Activated CD4-positive, CD25-positive, alpha-beta regulatory T cell (primary cell): ENCODE measurements around the gene UTRN.

Experiments
- DNase-seq, 4 experiments: peaks; one replicate each; lab custom pipeline; 2025; lab: John Stamatoyannopoulos, UW

Gene UTRN

DNA sequence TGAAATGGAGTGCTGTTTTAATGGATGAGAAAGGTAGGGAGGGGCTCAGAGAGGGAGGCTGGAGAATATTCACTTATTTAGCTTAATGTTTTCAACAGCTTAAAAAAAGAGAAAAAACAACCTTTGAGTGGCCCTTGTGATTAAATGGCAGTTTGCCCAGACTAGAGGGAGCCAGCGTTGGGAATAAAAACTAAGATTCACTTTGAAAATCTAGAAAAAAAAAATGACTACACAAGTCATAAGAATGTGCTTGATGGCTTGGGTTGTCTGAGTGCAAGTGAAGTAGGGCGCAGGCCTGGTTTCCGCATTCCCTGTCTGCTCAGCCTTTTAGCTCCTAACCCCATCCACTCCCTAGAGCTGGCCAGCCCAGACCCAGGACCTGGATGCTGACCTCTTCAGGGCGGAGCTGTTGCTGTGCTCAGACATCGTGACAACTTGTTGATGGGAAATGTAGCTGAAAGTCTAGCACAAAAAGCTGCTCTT lies 28.9 kb downstream of the UTRN start:
- no peak for DNase-seq

GRCh38 chr6:144314562-144314961 lies 29.4 kb downstream of the UTRN start:
- DNase-seq: no peak

- no peak for DNase-seq
Observed at GRCh38 chr6:144315226-144315980, 30.3 kb downstream of the UTRN start.

DNA sequence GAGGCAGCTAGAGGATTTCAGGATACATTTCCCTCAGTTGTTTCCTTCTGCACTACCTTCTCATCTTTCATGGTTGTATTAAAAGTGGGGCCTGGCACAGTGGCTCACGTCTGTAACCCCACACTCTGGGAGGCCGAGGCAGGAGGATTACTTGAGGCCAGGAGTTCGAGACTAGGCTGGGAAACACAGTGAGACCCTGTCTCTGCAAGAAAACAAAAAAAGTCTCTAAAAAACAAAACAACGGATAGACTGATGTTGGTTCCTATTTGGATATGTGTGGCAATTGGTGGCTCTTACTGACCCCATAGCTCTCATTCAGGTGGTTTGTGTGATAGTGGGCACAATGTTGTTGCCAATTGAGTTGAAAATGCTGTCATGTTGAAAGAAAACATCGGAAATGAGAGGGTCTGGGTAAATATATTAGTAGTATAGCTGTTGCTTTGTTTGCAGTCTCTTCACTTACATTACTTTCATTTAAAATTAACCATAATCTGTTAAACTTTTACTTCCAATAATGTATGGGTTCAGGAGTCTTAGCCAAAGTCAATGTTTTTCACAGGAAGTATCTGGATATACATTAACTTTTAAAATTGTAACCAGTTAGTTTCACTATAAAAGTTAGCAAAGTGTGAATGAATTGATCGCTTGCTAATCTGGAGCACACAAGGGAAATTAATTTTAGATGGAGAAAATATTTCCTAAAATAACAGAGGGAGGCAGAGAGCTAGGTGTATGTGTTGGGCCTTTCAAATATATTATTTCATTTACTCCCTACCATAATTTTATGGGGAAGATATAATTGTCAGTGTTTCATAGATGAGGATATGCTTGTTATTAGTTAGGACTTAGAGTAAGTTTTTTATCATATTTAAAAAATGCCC lies 31.1 kb downstream of the UTRN start:
- DNase-seq: no peak

GRCh38 chr6:144316862-144317195 lies 31.7 kb downstream of the UTRN start:
- no peak for DNase-seq

DNA sequence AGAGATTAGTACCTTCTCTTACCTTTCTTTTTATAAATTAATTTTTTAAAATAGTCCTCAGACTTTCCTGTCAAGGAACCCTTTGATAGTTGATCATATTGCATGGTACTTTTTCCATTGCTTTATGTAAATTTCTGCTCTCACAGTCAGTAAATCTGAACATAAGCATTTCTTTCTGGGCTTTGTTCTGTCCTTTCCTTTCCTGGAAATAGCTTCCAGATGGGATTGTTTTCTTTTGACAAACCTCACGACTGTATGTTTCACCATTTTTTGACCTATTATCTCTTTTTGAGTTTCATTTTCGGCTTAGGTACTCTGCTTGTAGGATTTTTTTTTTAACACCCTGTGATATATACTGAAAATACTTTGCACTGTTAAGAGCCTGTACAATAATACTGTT lies 32.6 kb downstream of the UTRN start:
- DNase-seq: no peak

GRCh38 chr6:144319211-144319610 lies 34.1 kb downstream of the UTRN start:
- no peak for DNase-seq

DNA sequence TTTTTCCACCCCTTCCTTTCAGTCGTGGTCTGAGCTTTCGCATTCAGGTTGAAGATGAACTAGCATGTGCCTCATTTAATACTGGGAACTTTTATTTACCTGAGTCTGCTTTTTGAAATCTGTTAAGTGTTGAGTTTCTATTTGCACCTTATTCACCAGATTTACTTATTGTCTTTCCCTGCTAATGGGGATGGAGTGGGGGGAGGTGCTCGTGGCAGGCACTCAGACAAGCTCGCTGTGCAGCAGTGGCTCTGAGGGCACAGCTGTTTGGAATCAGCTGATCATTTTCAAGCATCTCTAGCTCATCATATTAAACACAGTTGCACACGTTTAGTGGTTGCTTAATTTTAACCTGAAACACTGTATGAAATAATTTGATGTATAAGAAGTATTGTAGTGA lies 35.6 kb downstream of the UTRN start:
- no peak for DNase-seq

GRCh38 chr6:144321839-144322591 lies 36.9 kb downstream of the UTRN start:
- no peak for DNase-seq

- DNase-seq: no peak
Observed at GRCh38 chr6:144325232-144325631, 40.1 kb downstream of the UTRN start.

GRCh38 chr6:144326393-144326792 lies 41.3 kb downstream of the UTRN start:
- DNase-seq: no peak

DNA sequence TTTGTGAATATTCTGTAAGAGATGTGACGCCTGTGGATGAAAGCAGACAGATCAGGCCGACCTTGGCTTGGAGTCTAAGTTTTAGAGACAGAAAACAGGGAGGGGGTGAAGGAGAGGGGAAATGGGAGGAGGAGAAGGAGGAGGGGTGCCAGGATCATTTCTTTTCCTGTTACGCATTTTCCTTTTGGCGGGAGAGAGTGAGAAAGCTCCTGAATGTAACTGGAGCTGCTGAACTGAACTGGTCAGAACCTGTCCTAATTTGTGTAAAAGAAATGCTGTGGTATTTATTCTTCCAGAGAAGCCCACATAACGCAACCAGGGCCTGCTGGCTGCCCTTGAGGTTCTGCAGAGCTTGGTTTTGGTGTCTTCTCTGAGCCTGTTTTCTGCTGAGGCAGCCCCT lies 41.9 kb downstream of the UTRN start:
- no peak for DNase-seq

- DNase-seq: no peak
Observed at GRCh38 chr6:144330017-144330987, 45.2 kb downstream of the UTRN start.

DNA sequence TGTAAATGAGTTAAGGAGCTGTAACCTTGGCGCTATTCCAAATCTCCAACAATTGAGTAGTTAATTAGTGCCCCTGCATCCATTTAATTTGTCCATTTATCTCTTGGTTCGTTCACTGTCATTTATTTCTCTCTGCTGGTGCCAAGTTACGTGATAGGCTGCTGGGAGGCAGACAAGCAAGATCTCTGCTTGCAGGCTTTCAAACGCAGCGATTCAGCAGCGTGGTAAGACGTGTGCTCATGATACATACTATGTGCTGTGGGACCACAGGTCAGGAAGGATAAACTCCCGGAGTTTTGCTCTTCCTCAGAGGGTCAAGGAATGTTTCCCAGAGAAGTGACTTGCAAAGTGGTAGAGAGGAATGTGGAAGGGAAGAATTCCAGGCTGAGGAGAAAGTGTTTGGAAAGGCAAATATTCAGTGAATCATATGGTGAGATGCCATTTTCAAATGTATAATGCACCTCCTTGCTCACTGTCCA lies 46.4 kb downstream of the UTRN start:
- DNase-seq: no peak

DNA sequence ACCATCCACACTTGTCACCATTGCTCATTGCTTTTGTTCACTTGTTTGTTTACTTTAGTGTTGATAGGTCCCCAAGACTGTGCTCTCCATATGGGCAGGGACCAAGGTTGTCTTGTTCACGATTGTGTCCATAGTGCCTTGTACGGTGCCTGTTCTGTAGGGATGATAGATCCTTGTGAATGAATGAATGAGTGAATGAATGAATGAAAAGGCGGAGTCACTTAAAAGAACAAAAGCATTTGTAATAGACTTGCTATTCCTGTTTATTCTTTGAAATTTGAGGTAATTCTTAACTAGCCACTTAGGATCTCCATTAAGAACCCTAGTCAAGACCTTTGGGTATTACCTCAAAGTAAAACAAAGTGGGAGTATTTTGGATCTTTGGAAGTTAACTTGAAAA lies 47.0 kb downstream of the UTRN start:
- DNase-seq: no peak

DNA sequence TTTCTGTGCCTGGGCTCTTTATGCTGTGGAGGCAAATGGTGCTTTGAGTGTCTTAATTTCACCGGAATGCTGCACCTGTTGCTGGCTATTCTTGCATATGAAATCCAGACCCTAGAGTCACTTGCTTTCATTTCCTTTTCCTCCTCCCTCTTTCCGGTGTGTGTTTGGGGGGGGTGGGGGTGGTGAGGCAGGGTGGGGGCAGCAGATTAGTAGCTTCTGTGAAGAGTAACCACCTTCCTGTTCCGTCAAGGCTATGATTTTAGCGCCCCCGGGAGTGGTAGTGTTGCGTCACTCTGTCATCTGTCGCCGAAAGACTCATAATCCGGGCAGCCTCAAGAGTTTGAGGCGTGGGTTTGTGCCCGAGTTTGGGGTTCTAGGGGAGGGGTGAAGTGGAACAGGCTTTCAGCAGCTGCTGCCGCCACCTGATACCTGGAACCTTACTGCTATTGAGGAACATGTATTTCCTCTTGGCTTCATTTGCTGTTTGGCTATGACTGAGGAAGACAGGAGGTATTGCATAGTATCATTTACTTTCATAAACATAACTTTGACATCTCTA lies 49.1 kb downstream of the UTRN start:
- peak in 3 of 4 experiments; percentile 21 to 55 (median 48) for DNase-seq
